Middle frontal gyrus (tissue), 1 donor: ENCODE results near the gene OR51F1.
"Not testable (repeated sequence)": the region's sequence is repeated elsewhere in the genome, so short reads cannot be mapped to it uniquely, and the experiment has no call there.

Experiments used
- DNase-seq: peaks from one replicate; pipeline ENCODE4 v3.0.0-alpha.2; 2015; ENCODE audit warnings: low spot score; ENCODE audit errors: extremely low spot score

The OR51F1 gene, protein sequence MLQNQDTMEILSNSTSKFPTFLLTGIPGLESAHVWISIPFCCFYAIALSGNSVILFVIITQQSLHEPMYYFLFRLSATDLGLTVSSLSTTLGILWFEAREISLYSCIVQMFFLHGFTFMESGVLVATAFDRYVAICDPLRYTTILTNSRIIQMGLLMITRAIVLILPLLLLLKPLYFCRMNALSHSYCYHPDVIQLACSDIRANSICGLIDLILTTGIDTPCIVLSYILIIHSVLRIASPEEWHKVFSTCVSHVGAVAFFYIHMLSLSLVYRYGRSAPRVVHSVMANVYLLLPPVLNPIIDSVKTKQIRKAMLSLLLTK

GRCh38 chr11:4769838-4770237 lies at the start of gene OR51F1:
Gene OR51F1, minus strand, starts transcription at chr11:4769938. Its CDS starts 0 bp downstream, at chr11:4769938.
- DNase-seq: no peak

- DNase-seq: peak; percentile 7
Observed at GRCh38 chr11:4809246-4809645, 39.5 kb upstream of the OR51F1 start.

GRCh38 chr11:4808476-4808875 lies 38.7 kb upstream of the OR51F1 start:
- no peak for DNase-seq

GRCh38 chr11:4804280-4804679 lies 34.5 kb upstream of the OR51F1 start, which contains the start of gene OR52R1:
Gene OR52R1, minus strand, starts transcription at chr11:4804380. Its CDS starts 0 bp downstream, at chr11:4804380.
- DNase-seq: no peak

GRCh38 chr11:4801316-4801715 lies 31.6 kb upstream of the OR51F1 start:
- DNase-seq: not testable (repeated sequence)

DNA sequence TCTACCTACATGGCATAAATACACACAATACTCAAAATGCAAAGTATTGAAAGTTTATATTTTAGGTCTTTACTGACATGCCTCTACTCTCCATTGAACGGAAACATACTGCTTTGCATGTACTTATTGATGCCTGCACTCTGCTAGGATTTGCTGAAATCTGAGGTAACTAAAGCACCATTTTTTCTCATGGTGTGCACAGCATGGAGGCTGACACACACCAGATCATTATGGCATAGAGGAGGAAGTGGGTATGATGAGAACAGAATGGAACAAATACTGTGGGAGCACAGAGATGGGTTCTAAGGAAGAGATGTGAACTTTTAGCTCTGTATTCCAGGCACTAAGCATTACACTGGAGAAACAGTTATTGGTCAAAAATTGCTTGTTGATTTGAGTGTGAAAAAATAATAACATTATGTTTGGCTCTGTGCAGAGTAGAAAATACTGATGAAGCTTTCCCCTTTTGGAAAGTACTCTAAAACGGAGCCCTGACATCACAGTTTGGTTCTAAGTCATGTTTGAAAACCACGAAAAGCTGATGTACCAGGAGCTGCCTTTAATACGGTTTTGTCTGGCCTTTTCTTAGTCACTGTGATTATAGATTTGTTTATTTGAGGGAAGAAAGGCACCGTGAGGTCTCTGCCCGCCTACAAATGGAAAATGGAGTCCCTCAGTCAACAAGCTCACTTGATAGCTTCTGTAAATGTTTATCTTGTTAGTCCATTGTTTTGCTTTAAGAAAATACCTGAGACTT lies 28.9 kb upstream of the OR51F1 start:
- DNase-seq: no peak

GRCh38 chr11:4797206-4797605 lies 27.5 kb upstream of the OR51F1 start:
- DNase-seq: no peak

DNA sequence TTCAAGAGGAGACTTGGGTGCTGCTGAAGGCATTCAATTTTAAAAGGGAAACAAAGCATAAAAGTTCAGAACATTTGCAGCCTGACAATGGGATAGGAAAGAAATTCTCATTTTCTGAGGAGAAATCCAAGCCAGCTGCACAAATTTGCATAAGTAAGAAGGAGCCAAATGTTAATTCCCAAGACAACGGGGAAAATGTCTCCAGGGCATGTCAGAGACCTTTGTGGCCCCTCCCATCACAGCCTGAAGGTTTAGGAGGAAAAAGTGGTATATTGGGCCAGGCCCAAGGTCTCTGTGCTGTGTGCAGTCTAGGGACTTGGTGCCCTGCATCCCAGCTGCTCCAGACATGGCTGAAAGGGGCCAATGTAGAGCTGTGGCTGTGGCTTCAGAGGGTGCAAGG lies 12.7 kb upstream of the OR51F1 start:
- no peak for DNase-seq

DNA sequence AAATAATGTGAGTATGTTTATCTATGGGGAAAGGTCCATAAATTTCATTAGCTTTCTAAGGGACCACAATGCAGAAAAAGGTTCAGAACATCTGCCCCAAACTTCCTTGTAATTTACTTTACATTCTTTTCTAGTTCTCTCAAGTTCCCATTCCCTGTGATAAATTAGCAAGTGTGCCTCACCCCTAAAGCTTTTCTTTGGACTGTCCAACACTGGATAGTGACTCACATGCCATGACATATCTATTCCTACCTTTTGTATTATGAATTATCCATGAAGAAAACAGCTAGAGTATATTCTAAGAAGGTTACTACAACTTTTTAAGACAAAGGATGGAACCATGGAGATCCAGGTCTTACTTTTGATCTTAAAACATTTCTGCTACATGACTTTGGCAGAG lies 1.6 kb downstream of the OR51F1 start:
- no peak for DNase-seq

GRCh38 chr11:4766420-4767043 lies 3.2 kb downstream of the OR51F1 start:
- no peak for DNase-seq

- DNase-seq: no peak
Observed at GRCh38 chr11:4763096-4763495, 6.6 kb downstream of the OR51F1 start.

DNA sequence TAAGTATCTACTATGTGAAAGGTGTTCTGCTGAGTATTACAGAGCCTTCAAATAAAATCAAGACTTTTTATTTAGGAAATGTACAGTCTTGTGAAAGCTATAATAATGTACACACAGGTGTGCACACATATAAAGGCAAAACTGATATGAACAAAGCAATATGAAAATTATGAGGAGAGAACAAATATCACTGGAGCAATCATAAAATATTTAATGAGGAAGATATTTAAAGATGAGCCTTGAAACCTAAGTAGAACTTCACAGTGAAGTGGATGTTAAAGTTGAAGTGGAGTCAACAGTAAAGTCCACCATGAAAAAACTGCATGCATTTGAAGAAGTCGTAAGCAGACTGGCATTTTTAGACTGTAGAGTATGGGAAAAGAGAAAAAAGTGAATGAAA lies 18.5 kb downstream of the OR51F1 start:
- DNase-seq: no peak

GRCh38 chr11:4748438-4748837 lies 21.3 kb downstream of the OR51F1 start:
- DNase-seq: no peak

- no peak for DNase-seq
Observed at GRCh38 chr11:4740735-4741134, 29.0 kb downstream of the OR51F1 start.

GRCh38 chr11:4727171-4727570 lies 42.6 kb downstream of the OR51F1 start:
- no peak for DNase-seq

- not testable (repeated sequence) for DNase-seq
Observed at GRCh38 chr11:4722616-4723534, 46.9 kb downstream of the OR51F1 start.
